ENCODE measurements around the gene DPP7. TPM values are rescaled to one million over a fixed set of nuclear protein-coding genes. Genes with fewer than 3 reads are reported as not detected.
"Not testable (repeated sequence)": the region's sequence is repeated elsewhere in the genome, so short reads cannot be mapped to it uniquely, and the experiment has no call there.

Gene DPP7
- total RNA-seq, 1 donor from 2014 or later = 133 TPM

DNA sequence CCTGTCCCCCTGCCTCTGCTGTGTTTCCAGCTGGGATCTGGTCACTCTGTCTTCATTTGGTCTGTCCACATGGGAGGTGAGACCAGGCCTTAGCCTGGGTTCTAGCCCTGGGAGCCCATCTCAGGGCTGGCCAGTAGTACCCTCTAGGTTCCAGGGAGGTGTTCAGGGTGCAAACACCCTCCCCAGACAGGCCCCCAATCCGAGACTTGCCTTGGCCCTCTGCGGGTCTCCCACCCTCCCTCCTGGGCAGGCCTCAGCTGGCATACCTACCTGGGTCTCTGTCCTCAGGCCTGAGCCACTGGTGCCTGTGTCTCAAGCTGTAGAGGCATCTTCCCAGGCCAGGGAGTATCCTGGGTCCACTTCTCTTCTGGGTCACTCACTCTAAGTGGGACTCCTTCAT is 43.3 kb downstream of the DPP7 start:
- DNase-seq (ENCODE audit: low read depth, low spot score) = no peak

DNA sequence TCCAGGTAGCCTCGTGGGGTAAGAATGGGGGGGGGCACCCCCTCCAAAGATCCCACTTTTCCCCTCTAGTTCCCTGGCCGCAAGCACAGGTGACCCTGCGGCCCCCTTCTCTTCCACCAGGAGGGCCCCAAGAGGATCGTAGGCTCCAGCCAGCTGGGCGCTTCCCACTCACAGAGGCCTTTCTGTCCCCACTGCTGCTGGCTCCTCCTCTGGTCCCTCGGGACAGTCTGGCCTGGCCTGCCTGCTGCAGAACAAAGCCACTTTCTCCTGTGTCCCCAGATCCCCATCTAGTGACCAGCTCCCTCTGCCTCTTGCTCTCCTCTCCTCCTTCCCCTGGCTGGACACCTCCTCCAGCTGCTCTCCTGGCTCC is 43.6 kb downstream of the DPP7 start:
- no peak for DNase-seq (ENCODE audit: low read depth, low spot score)

DNA sequence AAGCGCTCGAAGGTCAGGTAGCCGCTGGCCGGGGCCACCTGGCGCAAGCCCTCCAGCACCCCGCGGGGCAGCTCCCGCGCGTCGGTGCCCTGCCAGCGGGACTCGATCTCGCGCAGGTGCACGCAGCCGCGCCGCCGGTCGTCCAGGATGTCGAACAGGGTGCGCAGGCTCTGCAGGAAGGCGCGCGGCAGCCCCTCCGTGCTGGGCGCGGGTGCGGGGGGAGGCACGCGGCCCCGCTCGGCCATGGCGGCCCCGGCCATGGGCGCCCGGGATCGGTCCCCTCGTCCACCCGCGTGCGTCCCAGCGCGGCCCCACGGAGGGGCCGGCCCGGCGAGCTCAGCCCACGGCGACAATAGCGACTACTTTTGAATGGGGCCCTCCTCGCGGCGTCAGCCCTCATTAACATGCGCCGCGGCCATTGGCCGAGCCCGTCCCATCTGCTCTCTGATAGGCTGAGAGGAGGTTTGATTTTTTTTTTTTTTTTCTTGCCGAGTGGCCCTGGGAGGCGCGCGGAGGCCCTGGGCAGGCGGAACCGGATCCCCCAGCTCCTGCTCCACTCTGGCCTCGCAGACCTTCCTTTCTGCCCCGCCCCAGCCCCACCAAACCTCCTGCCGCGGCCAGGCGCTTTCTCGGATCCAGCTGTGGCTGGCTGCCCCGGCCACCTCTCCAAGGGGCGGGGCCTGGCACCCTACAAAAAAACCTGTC is 44.2 kb downstream of the DPP7 start, which contains the start of gene SAPCD2:
Gene SAPCD2 (minus strand): TSS at position 357 of the 705 bp plus-strand sequence. CDS start 97 bp downstream, at position 260.
- peak; percentile 44 for DNase-seq (ENCODE audit: low read depth, low spot score)

DNA sequence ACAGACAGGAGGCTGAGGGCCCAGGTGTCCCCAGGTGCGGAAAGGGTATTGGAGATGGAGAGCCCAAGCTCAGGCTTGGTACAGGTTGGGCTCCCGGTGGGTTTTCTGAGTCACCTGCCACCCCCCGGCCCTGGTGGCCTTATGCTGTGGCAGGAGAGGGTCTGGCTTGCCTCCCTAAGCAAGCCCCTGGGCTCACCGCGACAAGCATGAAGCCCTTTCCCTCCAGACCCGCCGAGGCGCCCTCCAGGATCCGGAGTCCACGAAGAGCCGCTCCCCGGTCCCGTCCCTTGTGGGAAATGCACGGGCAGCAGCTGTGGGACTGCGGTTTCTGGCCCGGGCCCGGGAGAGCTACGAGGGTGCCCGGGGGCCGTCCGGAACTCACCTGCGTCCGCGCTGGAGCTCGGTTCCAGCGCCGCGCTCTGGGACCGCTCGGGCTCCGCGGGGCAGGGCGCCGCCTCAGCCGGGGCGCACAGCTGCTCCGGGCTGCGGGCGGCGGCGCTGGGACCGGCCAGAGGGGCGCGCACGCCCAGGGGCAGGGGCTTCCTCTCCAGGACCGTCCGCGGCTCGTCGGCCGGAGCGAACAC is 44.9 kb downstream of the DPP7 start:
- DNase-seq (ENCODE audit: low read depth, low spot score) = no peak

DNA sequence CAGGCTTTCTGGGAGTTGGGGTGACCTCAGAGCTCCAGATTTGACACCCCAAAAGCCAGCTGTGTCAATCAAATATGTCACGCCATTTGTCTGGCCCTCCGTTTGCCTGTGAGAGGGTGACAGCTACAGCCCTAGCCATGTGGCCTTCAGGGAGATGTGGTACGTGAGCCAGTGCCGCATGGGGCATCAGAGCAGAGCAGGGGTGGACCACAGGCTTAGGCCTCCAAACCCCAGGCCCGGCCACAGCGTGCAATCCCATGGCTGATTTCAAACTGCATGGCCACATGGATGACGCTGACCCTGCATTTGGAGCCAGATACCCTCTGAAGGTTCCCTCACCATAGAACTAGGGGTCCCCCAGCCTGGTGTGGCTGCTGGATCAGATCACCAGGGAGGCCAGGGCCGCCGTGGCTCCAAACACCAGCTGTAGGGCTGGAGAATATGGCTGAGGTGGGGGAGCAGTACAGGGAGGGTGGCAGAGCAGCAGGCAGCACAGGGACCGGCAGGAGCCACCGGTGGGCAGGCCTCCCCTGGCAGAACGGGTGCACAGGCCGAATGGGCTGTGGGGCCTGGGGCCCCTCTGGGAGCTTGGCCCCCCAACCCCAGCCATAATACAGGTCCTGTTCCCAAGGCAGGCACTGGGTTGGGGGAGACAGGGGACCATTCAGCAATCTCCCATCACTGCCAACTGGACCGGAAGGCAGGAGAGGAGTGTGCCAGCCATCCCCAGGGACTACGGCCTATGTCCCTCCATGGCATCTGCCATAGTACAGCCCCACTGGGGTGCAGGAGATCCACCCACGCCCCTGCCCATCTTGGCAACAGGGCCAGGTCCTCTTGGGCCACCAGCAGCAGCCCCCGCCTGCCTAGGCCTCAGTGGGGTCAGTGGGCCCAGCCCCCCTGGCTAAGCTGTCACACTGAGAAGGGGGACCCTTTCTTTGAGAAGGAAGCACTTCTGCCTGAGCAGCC is 45.7 kb downstream of the DPP7 start:
- no peak for DNase-seq (ENCODE audit: low read depth, low spot score)

DNA sequence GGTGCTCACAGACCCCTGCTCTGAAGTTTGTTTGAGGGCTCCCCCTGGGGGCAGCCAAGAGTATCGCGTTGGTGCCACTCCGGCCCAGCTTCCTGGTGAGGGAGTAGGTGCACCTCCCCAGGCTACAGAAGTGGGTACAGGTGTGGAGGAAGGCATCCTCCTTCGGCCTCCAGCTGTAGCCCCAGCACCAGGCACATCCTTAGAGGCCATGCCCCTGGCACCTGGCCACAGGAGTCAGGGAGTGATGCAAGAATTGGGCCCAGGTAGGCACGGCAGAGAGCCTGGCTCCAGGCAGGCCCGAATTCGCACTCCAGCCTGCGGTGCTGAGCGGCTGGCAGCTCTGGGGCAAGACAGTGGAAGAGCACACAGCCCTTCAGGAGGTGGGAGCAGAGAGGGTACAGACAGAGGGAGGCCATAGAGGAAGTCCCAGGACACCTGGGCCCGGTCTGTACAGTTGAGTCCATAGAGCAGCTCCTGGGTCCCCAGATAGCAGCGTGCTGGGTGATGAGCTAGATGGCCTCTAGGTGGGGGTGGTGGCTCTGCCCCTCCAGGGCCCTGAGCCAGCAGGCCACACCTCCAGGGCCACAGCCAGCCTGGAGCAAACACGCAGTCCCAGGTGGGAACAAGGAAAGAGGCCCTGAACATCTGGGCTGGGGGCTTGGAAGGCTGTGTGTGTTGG is 46.5 kb downstream of the DPP7 start:
- peak; percentile 52 for DNase-seq (ENCODE audit: low read depth, low spot score)

DNA sequence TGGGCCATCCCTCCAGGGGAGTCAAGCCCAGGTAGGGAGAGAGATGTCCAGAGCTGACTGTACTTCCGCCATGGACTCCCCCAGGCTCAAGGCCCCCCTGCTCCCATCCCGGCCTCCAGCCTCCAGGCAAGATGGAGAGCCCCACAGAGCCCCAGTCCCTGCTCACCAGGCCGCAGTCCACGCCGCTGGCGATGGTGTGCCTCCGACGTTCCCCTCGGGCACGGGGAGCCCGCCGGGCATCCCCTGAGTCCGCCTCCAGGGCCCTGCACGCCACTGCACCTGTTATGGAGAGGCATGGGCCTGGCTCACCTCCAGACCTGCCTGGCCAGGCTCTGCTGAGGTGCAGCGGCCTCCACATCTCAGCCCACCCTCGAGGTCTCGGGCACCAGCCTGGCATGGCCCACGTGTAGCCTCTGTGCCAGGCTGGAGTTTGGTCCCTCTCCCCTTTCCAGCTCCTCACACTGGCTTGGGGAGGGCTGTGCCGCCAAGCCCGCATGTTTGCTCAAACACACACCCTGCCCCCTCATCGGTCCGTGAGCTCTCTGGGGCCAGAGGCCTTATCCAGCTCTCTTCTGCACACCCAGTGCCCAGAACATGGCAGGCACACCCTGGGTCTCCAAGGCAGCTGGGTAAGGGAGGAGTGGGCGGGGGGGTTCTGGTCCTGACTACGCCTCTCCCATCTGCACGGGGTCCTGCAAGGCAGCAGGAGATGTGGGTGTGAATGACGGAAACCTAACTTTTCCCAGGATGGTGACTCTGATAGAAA is 48.3 kb downstream of the DPP7 start:
- no peak for DNase-seq (ENCODE audit: low read depth, low spot score)

DNA sequence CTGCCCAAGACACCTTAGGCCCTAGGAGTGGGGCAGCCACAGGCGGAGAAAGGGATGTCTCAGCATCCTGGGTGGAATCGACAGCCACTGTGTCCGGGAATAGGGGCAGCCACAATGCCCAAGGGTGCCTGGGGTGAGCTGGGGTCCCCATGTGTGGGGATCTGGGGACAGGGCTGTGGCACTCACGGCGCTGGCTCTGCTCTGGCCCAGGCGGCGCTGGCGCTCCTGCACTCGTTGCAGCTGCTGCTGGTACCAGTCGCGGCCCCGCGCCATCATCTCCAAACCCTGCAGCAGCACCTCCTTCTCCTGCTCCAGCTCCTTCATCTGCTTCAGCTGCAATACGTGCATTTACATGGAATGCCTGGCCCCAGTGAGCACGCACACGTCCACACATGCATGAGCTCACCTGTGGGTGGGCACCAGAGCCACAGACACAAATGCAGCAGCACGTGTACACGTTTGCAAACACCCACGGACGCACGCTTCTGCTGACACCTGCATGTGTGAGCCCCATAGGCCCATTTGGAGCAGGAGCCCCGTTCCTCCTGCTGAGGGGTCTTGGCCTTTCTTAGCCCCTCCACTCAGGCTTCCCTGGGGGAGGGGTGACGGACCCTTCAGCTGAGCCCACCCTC is 49.1 kb downstream of the DPP7 start:
- no peak for DNase-seq (ENCODE audit: low read depth, low spot score)

DNA sequence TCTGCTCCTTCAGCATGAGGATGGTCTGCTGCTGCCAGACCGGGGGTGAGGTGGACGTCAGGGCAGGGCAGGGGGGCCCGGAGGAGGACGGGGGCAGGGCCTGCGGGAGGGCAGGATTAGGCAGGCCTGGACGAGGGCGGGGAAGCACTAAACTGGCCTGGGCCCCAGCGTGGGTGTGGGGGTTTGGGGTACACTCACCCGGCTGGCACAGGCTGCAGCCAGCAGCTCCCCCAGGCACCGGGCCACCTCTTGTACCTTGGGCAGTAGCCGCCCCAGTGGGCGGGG is 49.7 kb downstream of the DPP7 start:
- DNase-seq (ENCODE audit: low read depth, low spot score) = no peak

DNA sequence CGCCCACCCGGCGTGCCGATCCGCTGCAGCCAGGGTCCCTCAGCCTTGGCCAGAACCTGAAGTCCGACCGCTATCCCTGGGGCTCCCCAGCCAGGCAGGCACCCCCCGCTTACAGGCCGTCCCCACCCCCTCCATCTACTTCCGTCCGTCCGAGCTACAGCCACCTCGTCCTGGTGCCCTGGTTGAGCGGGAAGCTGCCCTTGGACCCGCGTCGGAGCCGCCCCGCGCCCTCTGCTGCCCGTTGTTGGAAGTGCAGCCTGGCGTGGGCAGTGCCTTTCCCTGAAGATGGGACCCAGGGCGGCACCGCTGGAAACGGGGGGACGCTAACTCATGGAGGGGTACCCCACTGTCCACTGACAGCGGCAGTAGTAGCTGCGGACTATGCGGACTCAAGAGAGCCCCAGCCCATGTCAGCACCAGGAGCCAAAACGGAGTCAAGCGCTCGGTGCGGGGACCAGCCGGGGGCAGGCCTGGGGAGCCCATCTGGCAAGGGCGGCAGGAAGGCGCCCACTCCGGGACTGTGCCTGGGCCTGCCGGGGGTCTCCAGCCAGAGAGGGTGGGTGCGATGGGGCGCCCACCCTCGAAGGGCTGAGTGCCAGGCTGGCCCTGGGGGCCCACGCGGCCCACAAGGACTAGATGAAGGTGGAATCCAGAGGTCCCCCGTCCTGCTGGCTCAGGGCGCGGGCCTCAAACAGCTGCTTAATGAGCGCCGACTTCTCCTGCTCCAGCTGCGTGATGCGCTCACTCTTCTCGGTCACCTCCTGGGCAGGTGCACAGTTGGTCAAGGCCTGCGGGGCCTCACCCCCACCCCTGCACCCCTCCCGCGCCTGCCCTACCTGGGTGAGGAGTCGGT is 50.3 kb downstream of the DPP7 start:
- no peak for DNase-seq (ENCODE audit: low read depth, low spot score)

DNA sequence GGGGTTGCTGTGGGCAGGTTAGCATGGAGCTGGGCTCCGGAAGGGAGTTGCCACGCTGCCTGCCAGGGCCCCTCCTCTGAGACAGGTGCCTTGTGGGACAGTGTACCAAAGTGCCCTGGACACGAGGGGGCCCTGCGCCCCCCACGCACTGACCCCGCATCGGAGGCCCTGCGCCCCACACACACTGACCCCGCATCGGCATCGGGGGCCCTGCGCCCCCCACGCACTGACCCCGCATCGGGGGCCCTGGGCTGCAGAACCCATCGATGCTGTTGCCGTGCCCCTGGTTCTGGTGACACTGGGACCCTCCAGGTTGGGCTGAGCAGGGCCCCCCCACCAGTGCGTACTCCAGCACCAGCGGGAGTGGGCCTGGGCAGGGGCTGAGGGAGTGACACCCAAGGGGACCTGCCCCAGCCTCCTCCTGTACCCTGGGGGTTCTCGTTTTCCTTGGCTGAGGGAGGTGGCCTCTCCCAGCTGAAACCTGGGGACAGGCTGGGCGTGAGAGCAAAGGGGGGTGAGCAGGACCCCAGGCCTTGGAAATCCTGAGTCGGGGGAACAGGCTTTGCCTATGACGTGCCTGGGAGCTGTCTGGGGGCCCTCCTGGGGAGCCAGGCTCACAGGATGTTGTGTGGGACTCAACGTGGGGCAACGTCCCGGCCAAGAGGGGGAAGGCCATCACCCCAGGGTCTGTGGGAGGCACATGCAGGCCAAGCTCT is 51.1 kb downstream of the DPP7 start:
- no peak for DNase-seq (ENCODE audit: low read depth, low spot score)

DNA sequence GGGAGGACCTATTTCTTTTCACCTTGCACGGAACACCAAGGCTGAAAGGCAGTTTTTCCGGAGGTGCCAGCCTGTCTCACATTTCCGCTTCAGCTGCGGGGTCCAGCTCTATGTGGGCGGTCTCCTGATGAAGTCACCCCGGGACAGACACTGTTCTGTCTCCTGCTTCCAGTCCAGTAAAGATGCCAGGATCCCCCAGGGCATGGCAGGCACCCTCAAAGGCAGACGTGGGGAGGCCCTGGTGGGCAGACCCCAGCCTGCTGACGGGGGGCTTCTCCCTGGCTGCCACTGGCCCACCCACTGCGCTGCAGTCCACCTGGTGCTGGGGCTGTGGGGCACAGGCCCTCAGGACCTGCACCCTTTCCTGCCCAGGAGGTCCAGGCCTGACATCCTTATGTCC is 51.7 kb downstream of the DPP7 start:
- not testable (repeated sequence) for DNase-seq (ENCODE audit: low read depth, low spot score)

DNA sequence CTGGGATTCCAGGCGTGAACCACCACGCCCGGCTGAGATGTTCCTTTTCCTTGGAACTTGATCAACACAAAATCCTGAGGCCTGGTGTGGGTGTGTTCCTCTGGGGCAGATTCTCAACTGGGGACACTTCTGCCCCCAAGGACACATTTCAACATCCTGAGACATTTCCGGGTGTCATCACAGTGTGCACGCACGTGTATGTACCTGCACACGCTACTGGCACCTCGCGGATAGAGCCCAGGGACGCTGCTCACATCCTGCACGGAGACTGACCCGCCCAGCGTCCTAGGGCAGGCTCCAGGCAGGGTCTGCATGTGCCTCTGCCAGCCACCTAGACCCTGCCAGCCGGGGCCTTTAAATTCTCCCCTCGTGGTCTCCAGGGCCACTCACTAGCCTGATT is 52.1 kb downstream of the DPP7 start:
- DNase-seq (ENCODE audit: low read depth, low spot score) = no peak

Other genes with a start within 250 kb of the DPP7 start
- 279 and 309 TPM in 2 replicates for gene EDF1, start 248.4 kb downstream of the DPP7 start, total RNA-seq
- gene TRAF2, start 228.2 kb downstream of the DPP7 start, total RNA-seq = 12.7 and 23.9 TPM in 2 replicates
- gene FBXW5, start 170.0 kb downstream of the DPP7 start, total RNA-seq = 171 and 182 TPM in 2 replicates
- gene C8G, start 169.5 kb downstream of the DPP7 start, total RNA-seq = 0.67 TPM in 1 of 2 replicates, not detected in the other
- gene LCN12, start 162.5 kb downstream of the DPP7 start, total RNA-seq = not detected in 2 replicates
- not detected in 2 replicates for gene PTGDS, start 137.2 kb downstream of the DPP7 start, total RNA-seq
- not detected in 2 replicates for gene LCNL1, start 131.7 kb downstream of the DPP7 start, total RNA-seq
- gene PAXX, start 122.3 kb downstream of the DPP7 start, total RNA-seq = 17.8 and 18.0 TPM in 2 replicates
- gene CLIC3, start 118.2 kb downstream of the DPP7 start, total RNA-seq = 0.33 and 0.46 TPM in 2 replicates
- gene ABCA2, start 86.5 kb downstream of the DPP7 start, total RNA-seq = 7.9 and 15.7 TPM in 2 replicates
- gene FUT7, start 82.6 kb downstream of the DPP7 start, total RNA-seq = not detected in 2 replicates
- gene NPDC1, start 68.6 kb downstream of the DPP7 start, total RNA-seq = 31.2 and 33.0 TPM in 2 replicates
- not detected in 2 replicates for gene ENTPD2, start 60.7 kb downstream of the DPP7 start, total RNA-seq
- gene SAPCD2, start 44.2 kb downstream of the DPP7 start, total RNA-seq = 17.6 and 31.1 TPM in 2 replicates
- 15.4 and 17.0 TPM in 2 replicates for gene UAP1L1, start 37.2 kb downstream of the DPP7 start, total RNA-seq
- gene MAN1B1, start 27.7 kb downstream of the DPP7 start, total RNA-seq = 58.1 and 76.7 TPM in 2 replicates
- gene GRIN1, start 24.4 kb upstream of the DPP7 start, total RNA-seq = 0.04 and 0.26 TPM in 2 replicates
- not detected in 2 replicates for gene LRRC26, start 55.3 kb upstream of the DPP7 start, total RNA-seq
- not detected in 2 replicates for gene TMEM210, start 57.3 kb upstream of the DPP7 start, total RNA-seq
- 24.4 and 30.5 TPM in 2 replicates for gene ANAPC2, start 73.8 kb upstream of the DPP7 start, total RNA-seq
- gene SSNA1, start 73.9 kb upstream of the DPP7 start, total RNA-seq = 107 and 115 TPM in 2 replicates
- gene TPRN, start 86.0 kb upstream of the DPP7 start, total RNA-seq = 5.1 and 6.4 TPM in 2 replicates
- 26.1 and 34.2 TPM in 2 replicates for gene TMEM203, start 90.9 kb upstream of the DPP7 start, total RNA-seq
- gene NDOR1, start 91.0 kb upstream of the DPP7 start, total RNA-seq = 3.5 and 4.2 TPM in 2 replicates
- 0.07 and 0.33 TPM in 2 replicates for gene RNF208, start 107.5 kb upstream of the DPP7 start, total RNA-seq
- gene CYSRT1, start 110.4 kb upstream of the DPP7 start, total RNA-seq = 0.11 and 0.46 TPM in 2 replicates
- 0.07 TPM in 2 replicates for gene RNF224, start 112.8 kb upstream of the DPP7 start, total RNA-seq
- gene SLC34A3, start 116.2 kb upstream of the DPP7 start, total RNA-seq = not detected in 2 replicates
- gene TUBB4B, start 126.6 kb upstream of the DPP7 start, total RNA-seq = 279 and 476 TPM in 2 replicates
- not detected in 2 replicates for gene STPG3, start 136.6 kb upstream of the DPP7 start, total RNA-seq
- 78.1 and 78.6 TPM in 2 replicates for gene NELFB, start 140.6 kb upstream of the DPP7 start, total RNA-seq
- gene TOR4A, start 163.0 kb upstream of the DPP7 start, total RNA-seq = 28.9 and 35.3 TPM in 2 replicates
- 14.0 and 16.0 TPM in 2 replicates for gene NRARP, start 187.5 kb upstream of the DPP7 start, total RNA-seq